Fibroblast of skin of abdomen (primary cell): ENCODE results near the gene PROM2.
A peak's percentile ranks its signal among the peaks of the same experiment; 100 is the strongest.
"Not testable (repeated sequence)": the region's sequence is repeated elsewhere in the genome, so short reads cannot be mapped to it uniquely, and the experiment has no call there.

Experiments
- DNase-seq: peaks from one replicate; pipeline ENCODE4 v3.0.0-alpha.2; 2013

PROM2 gene

GRCh38 chr2:95268211-95269035 lies 5.8 kb upstream of the PROM2 start:
- no peak for DNase-seq

- DNase-seq: no peak
Measured at GRCh38 chr2:95269036-95269680, 5.1 kb upstream of the PROM2 start.

GRCh38 chr2:95269745-95270144 lies 4.5 kb upstream of the PROM2 start:
- not testable (repeated sequence) for DNase-seq

GRCh38 chr2:95270541-95271081 lies 3.6 kb upstream of the PROM2 start:
- DNase-seq: no peak

- no peak for DNase-seq
Measured at GRCh38 chr2:95271381-95271971, 2.8 kb upstream of the PROM2 start.

- no peak for DNase-seq
Measured at GRCh38 chr2:95272299-95272751, 1.9 kb upstream of the PROM2 start.

GRCh38 chr2:95272781-95273180 lies 1.5 kb upstream of the PROM2 start:
- DNase-seq: no peak

- no peak for DNase-seq
Measured at GRCh38 chr2:95273566-95274290, 521 bp upstream of the PROM2 start.

GRCh38 chr2:95275151-95275515 lies 884 bp downstream of the PROM2 start:
- no peak for DNase-seq

GRCh38 chr2:95275601-95276243 lies 1.5 kb downstream of the PROM2 start:
- no peak for DNase-seq

GRCh38 chr2:95276244-95276887 lies 2.1 kb downstream of the PROM2 start:
- no peak for DNase-seq

GRCh38 chr2:95276888-95277245 lies 2.6 kb downstream of the PROM2 start:
- DNase-seq: no peak

- no peak for DNase-seq
Measured at GRCh38 chr2:95277246-95277906, 3.1 kb downstream of the PROM2 start.

- DNase-seq: peak; percentile 44
Measured at GRCh38 chr2:95278051-95278471, 3.8 kb downstream of the PROM2 start.

- DNase-seq: no peak
Measured at GRCh38 chr2:95278637-95279225, 4.5 kb downstream of the PROM2 start.

- DNase-seq: no peak
Measured at GRCh38 chr2:95279435-95280035, 5.3 kb downstream of the PROM2 start.

- DNase-seq: no peak
Measured at GRCh38 chr2:95281071-95281470, 6.8 kb downstream of the PROM2 start.

GRCh38 chr2:95281786-95282185 lies 7.5 kb downstream of the PROM2 start:
- DNase-seq: no peak

GRCh38 chr2:95282458-95282857 lies 8.2 kb downstream of the PROM2 start:
- DNase-seq: no peak

GRCh38 chr2:95283562-95283961 lies 9.3 kb downstream of the PROM2 start:
- no peak for DNase-seq
